Heart left ventricle (tissue), 16 donors: Measurements from ENCODE around the gene S100A1. TPM values are rescaled to one million over a fixed set of nuclear protein-coding genes. Genes with fewer than 3 reads are reported as not detected.
"Not testable (repeated sequence)": the region's sequence is repeated elsewhere in the genome, so short reads cannot be mapped to it uniquely, and the experiment has no call there.

Source experiments
- ATAC-seq, 4 donors: fragments of 200-7000 bp; cut with Tn5 transposase; one replicate each; pipeline ENCODE4 v1.9.1; 2020 to 2022; ENCODE audit warnings: moderate library complexity in 4 of 4, mild to moderate bottlenecking in 3 of 4, moderate number of reproducible peaks in 1 of 4
- DNase-seq, 5 donors: peaks; one replicate each; pipeline ENCODE4 v3.0.0-alpha.2; 2020
- H3K27ac ChIP-seq, 12 donors: fragments of 200-600 bp; sonication (generic) in 4 of 12; one replicate each; pipeline versions ENCODE4 v1.5.0 to v1.8.0; 2016 to 2022; ENCODE audit warnings: mild to moderate bottlenecking in 2 of 12
- H3K27me3 ChIP-seq, 9 donors: fragments of 200-600 bp; sonication (generic) in 2 of 9; one replicate each; pipeline versions ENCODE4 v1.5.1 to v1.8.0; 2016 to 2022; ENCODE audit warnings: mild to moderate bottlenecking in 3 of 9
- H3K36me3 ChIP-seq, 9 donors: fragments of 200-600 bp; sonication (generic) in 2 of 9; one replicate each; pipeline versions ENCODE4 v1.5.0 to v1.8.0; 2018 to 2022; ENCODE audit warnings: mild to moderate bottlenecking in 2 of 9
- H3K4me1 ChIP-seq, 12 donors: fragments of 200-600 bp; sonication (generic) in 4 of 12; one replicate each; pipeline versions ENCODE4 v1.5.0 to v1.8.0; 2016 to 2022; ENCODE audit warnings: mild to moderate bottlenecking in 3 of 12
- H3K4me3 ChIP-seq, 12 donors: fragments of 200-600 bp; sonication (generic) in 4 of 12; one replicate each; pipeline versions ENCODE4 v1.5.0 to v1.8.0; 2017 to 2022; ENCODE audit warnings: mild to moderate bottlenecking in 9 of 12, moderate library complexity in 4 of 12
- H3K9me3 ChIP-seq, 12 donors: fragments of 200-600 bp; sonication (generic) in 4 of 12; one replicate each; pipeline versions ENCODE4 v1.5.0 to v1.8.0; 2016 to 2022; ENCODE audit warnings: mild to moderate bottlenecking in 1 of 12
- CTCF ChIP-seq, 12 donors: fragments of 200-600 bp; sonication (generic) in 4 of 12; IDR thresholded peaks; one replicate each; pipeline versions ENCODE4 v1.5.0 to v1.8.0; 2018 to 2022; ENCODE audit warnings: antibody characterized with exemption in 12 of 12, mild to moderate bottlenecking in 5 of 12
- POLR2A ChIP-seq, 2 donors: fragments of 450-650 bp; IDR thresholded peaks; one replicate each; pipeline ENCODE4 v1.6.1; 2017; ENCODE audit warnings: antibody characterized with exemption in 2 of 2, mild to moderate bottlenecking in 2 of 2, moderate library complexity in 2 of 2
- WGBS, 4 donors: extraction: QIAGEN DNeasy Blood & Tissue Kit in 2 of 4; methylation state at CpG; one replicate each; pipeline versions ENCODE4 v1.1.5 to v1.1.7; 2013 to 2018; 5-methylcytosine and 5-hydroxymethylcytosine counted together
- intact Hi-C, 10 donors: fragments of 100-400 bp; cut with DNase I; formaldehyde crosslinking; loops; one replicate each; pipeline versions ENCODE4 v1.11.1 to v1.14.2; 2022
- polyA plus RNA-seq, 2 donors: library from polyadenylated mRNA; stranded (reverse); fragments of 200-250 nt; gene quantifications; one replicate each; pipeline ENCODE4 v1.2.3, GENCODE V29; 2013
- total RNA-seq, 9 donors: library from RNA; depleted of rRNA in 2 of 9; stranded (reverse); fragments of >200 nt in 2 of 9; fragmentation: NEBNext Ultra II Directional in 3 of 9; extraction: Animal tissue kit (Norgen Biotek cat#: 25700) in 3 of 9; gene quantifications; one replicate each; pipeline versions ENCODE4 v1.1.0 to v1.2.4, GENCODE V29; 2016 to 2023
- donor health status: ischemic (EF 13 %, LVEDD 7.1; RV severe dilation, severe dysfunction).
- donor health status: healthy with polysubstance abuse.
- donor health status: DM: no; HTN: yes; CAD: no.
- donor health status: DM: no; HTN: no; CAD: no.
- donor health status: ischemic (EF 25% LVEDD 6.9; RV normal size, moderate dysfunction).
- donor health status: ischemic (EF 25% LVEDD 5.7; RV mildly dilated, moderate dysfunction).
- donor health status: healthy.
- donor health status: DM: yes; HTN: yes; CAD: no.
- donor health status: ischemic (EF 35%, LVEDD 5.7; RV mildly dilated, moderate dysfunction).
- donor health status: nonischemic (EF 11% LVEDD 7.7; RV severe dilation, severe dysfunction).
- donor health status: DM: yes; HTN: yes; CAD: no.
- donor health status: PGD.
- donor health status: ischemic (EF 29% LVEDD 5.4; RV normal size, mild dysfunction).
- donor health status: nonischemic (EF 23%, LVEDD 6.1; RV moderate dilation, normal function).

S100A1 gene
- total and polyA plus RNA-seq, 11 donors: 752 to 3,565 (median 2,114) TPM

GRCh38 chr1:153661111-153661708, 33.0 kb downstream of the S100A1 start:
- TF ChIP-seq CTCF (IDR thresholded peaks at IDR 0.05) (no peak), POLR2A (IDR thresholded peaks at IDR 0.05) (no peak)
- no peaks in the 10 kb centered on the region for H3K9me3 ChIP-seq
- peaks cover 0 to 67% (median 60%) of the 10 kb centered on the region in 9 donors for H3K36me3 ChIP-seq
- H3K27ac ChIP-seq: no peak overlapping the region
- peaks cover 0 to 18% (median 12%) of the 10 kb centered on the region in 12 donors for H3K4me1 ChIP-seq
- no peaks in the 10 kb centered on the region for H3K27me3 ChIP-seq
- ATAC-seq (no peak), DNase-seq (peak in 1 of 5 donors; percentile 4)
- WGBS, 4 donors: 57 to 68% (median 66%) methylated on average over 9 of the region's 9 CpGs
- H3K4me3 ChIP-seq: no peak overlapping the region
- intact Hi-C loops: loop anchor here in 3 of 10 donors (5.0 to 10.0 kb wide), 2 partner anchors 86 to 89 kb away; no protein-coding TSS in a partner anchor

- Histone ChIP-seq H3K4me1 (peaks cover 0 to 18% (median 12%) of the 10 kb centered on the region in 12 donors), H3K27me3 (no peaks in the 10 kb centered on the region), H3K27ac (no peak overlapping the region), H3K9me3 (no peaks in the 10 kb centered on the region), H3K4me3 (no peak overlapping the region), H3K36me3 (peaks cover 0 to 78% (median 71%) of the 10 kb centered on the region in 9 donors)
- 50 to 62% (median 53%) methylated on average over 2 of the region's 2 CpGs for WGBS, 4 donors
- intact Hi-C loops: loop anchor here in 3 of 10 donors (5.0 to 10.0 kb wide), 2 partner anchors 87 to 90 kb away; no protein-coding TSS in a partner anchor
- TF ChIP-seq POLR2A (IDR thresholded peaks at IDR 0.05): no peak
- TF ChIP-seq CTCF (IDR thresholded peaks at IDR 0.05): no peak
- ATAC-seq (no peak), DNase-seq (no peak)
Observed at GRCh38 chr1:153662269-153662668, 34.0 kb downstream of the S100A1 start.

- DNase-seq: peak in 1 of 5 donors; percentile 9
- Histone ChIP-seq H3K27ac (no peak overlapping the region), H3K4me3 (no peak overlapping the region), H3K4me1 (peaks cover 0 to 16% (median 10%) of the 10 kb centered on the region in 12 donors), H3K27me3 (no peaks in the 10 kb centered on the region), H3K9me3 (no peaks in the 10 kb centered on the region), H3K36me3 (peaks cover under 1 to 87% (median 80%) of the 10 kb centered on the region in 9 donors)
- WGBS, 4 donors: 81 to 91% (median 87%) methylated on average over 5 of the region's 5 CpGs
- intact Hi-C loops: loop anchor here in 3 of 10 donors (5.0 to 10.0 kb wide), 2 partner anchors 88 to 91 kb away; no protein-coding TSS in a partner anchor
- TF ChIP-seq POLR2A (IDR thresholded peaks at IDR 0.05) (no peak), CTCF (IDR thresholded peaks at IDR 0.05) (no peak)
- no peak for ATAC-seq
Observed at GRCh38 chr1:153663211-153663610, 35.0 kb downstream of the S100A1 start.

GRCh38 chr1:153667439-153667838, 39.2 kb downstream of the S100A1 start:
- 84 to 93% (median 90%) methylated on average over 4 of the region's 4 CpGs for WGBS, 4 donors
- TF ChIP-seq CTCF (IDR thresholded peaks at IDR 0.05) (no peak), POLR2A (IDR thresholded peaks at IDR 0.05) (no peak)
- ATAC-seq (no peak), DNase-seq (no peak)
- H3K36me3 ChIP-seq: peaks cover 5 to 74% (median 70%) of the 10 kb centered on the region in 9 donors
- intact Hi-C loops: loop anchor here in 3 of 10 donors (5.0 to 10.0 kb wide), 2 partner anchors 35 to 93 kb away; partner anchors contain the start of gene CHTOP (in 1 of the 3)
- H3K27me3 ChIP-seq: no peaks in the 10 kb centered on the region
- no peak overlapping the region for H3K4me3 ChIP-seq
- no peaks in the 10 kb centered on the region for H3K9me3 ChIP-seq
- H3K4me1 ChIP-seq: peaks cover 6 to 26% (median 14%) of the 10 kb centered on the region in 12 donors
- H3K27ac ChIP-seq: no peak overlapping the region

- peaks cover 5 to 61% (median 58%) of the 10 kb centered on the region in 9 donors for H3K36me3 ChIP-seq
- H3K27ac ChIP-seq, DNase-seq, H3K9me3 ChIP-seq, H3K27me3 ChIP-seq, ATAC-seq, H3K4me3 ChIP-seq: not testable (repeated sequence)
- peaks cover 6 to 26% (median 14%) of the 10 kb centered on the region in 12 donors for H3K4me1 ChIP-seq
- intact Hi-C loops: loop anchor here in 3 of 10 donors (5.0 to 10.0 kb wide), 2 partner anchors 36 to 94 kb away; partner anchors contain the start of gene CHTOP (in 1 of the 3)
- 95 to 97% (median 96%) methylated on average over 8 of the region's 8 CpGs for WGBS, 4 donors
Observed at GRCh38 chr1:153668672-153669071, 40.4 kb downstream of the S100A1 start.
